ENCODE measurements around the gene TMEM54.

Gene TMEM54

GRCh38 chr1:32896451-32896850, 4.7 kb downstream of the TMEM54 start:
- TF ChIP-seq POLR2A (IDR thresholded peaks at IDR 0.05; ENCODE audit: extremely low read depth, insufficient read length), result no peak
- TF ChIP-seq, protein P1, sequence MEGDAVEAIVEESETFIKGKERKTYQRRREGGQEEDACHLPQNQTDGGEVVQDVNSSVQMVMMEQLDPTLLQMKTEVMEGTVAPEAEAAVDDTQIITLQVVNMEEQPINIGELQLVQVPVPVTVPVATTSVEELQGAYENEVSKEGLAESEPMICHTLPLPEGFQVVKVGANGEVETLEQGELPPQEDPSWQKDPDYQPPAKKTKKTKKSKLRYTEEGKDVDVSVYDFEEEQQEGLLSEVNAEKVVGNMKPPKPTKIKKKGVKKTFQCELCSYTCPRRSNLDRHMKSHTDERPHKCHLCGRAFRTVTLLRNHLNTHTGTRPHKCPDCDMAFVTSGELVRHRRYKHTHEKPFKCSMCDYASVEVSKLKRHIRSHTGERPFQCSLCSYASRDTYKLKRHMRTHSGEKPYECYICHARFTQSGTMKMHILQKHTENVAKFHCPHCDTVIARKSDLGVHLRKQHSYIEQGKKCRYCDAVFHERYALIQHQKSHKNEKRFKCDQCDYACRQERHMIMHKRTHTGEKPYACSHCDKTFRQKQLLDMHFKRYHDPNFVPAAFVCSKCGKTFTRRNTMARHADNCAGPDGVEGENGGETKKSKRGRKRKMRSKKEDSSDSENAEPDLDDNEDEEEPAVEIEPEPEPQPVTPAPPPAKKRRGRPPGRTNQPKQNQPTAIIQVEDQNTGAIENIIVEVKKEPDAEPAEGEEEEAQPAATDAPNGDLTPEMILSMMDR (IDR thresholded peaks at IDR 0.05; ENCODE audit: low read depth, low read length), result no peak
- no peak for TF ChIP-seq MAX (IDR thresholded peaks at IDR 0.05; ENCODE audit: low read depth, low read length)
- TF ChIP-seq MYC (IDR thresholded peaks at IDR 0.05; ENCODE audit: low read depth, low read length), result no peak
- no peak for DNase-seq (ENCODE audit: low read depth)
- no peak overlapping the region for H3K4me3 ChIP-seq (ENCODE audit: low read depth, low read length)

- no peak overlapping the region for H3K4me3 ChIP-seq (ENCODE audit: low read depth, low read length)
- TF ChIP-seq MYC (IDR thresholded peaks at IDR 0.05; ENCODE audit: low read depth, low read length) (no peak), POLR2A (IDR thresholded peaks at IDR 0.05; ENCODE audit: extremely low read depth, insufficient read length) (no peak), MAX (IDR thresholded peaks at IDR 0.05; ENCODE audit: low read depth, low read length) (no peak)
- TF ChIP-seq, protein P1 (IDR thresholded peaks at IDR 0.05; ENCODE audit: low read depth, low read length), result no peak
- DNase-seq (ENCODE audit: low read depth), result no peak
Observed at GRCh38 chr1:32895325-32896215, 5.6 kb downstream of the TMEM54 start.

DNA sequence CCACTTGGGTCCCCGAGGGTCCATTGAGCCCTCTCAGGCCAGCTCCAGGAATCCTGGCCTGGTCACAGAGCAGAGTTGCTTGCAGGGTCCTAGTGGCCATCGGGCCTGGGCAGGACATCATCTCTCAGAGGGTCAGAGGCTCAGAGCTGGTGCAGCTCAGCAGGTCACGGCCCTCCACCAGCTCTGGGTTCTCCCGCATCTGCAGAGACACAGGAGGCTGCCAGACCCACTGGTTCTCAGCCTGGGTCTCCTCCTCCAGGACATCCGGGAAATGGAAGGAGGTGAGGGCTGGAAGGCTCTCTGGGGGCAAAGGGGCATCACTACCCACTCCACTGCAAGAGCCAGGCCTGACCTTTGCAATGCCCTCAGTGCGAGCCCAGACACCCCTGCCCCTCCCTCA, 6.5 kb downstream of the TMEM54 start:
- H3K4me3 ChIP-seq (ENCODE audit: low read depth, low read length), result no peak overlapping the region
- TF ChIP-seq, protein P1 (IDR thresholded peaks at IDR 0.05; ENCODE audit: low read depth, low read length), result no peak
- TF ChIP-seq POLR2A (IDR thresholded peaks at IDR 0.05; ENCODE audit: extremely low read depth, insufficient read length) (no peak), MYC (IDR thresholded peaks at IDR 0.05; ENCODE audit: low read depth, low read length) (no peak), MAX (IDR thresholded peaks at IDR 0.05; ENCODE audit: low read depth, low read length) (no peak)
- DNase-seq (ENCODE audit: low read depth), result no peak

DNA sequence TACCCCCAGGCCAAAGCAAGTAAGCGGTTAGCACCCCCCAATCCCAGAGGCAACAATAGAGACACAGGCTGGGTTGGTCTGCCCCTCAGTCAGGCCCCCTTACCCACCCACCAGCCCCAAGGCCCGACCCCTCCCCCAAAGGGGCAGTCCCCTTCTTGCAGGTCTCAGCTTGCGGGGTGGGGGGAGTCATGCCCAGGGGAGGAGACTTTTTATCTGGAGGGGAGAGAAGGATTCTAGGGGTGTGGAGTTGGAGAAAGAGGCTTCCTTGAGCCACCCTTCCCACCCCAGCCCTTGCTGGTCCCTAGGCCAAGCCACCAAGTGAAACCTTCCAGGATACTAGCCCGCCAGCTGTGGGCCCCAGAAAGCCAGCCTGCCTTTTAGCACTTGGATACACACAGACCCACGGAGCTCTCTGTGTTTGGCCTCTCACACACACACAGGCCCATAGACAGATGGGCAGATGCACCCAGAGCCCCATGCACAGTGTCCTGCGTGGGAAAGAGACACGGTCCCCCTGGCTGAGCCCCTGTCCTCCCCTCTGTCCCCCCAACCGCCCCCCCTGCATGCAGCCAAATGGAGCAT, 7.1 kb downstream of the TMEM54 start:
- TF ChIP-seq MYC (IDR thresholded peaks at IDR 0.05; ENCODE audit: low read depth, low read length) (no peak), MAX (IDR thresholded peaks at IDR 0.05; ENCODE audit: low read depth, low read length) (no peak), POLR2A (IDR thresholded peaks at IDR 0.05; ENCODE audit: extremely low read depth, insufficient read length) (no peak)
- TF ChIP-seq, protein P1 (IDR thresholded peaks at IDR 0.05; ENCODE audit: low read depth, low read length), result no peak
- DNase-seq (ENCODE audit: low read depth), result no peak
- H3K4me3 ChIP-seq (ENCODE audit: low read depth, low read length), result no peak overlapping the region

GRCh38 chr1:32893198-32894018, 7.8 kb downstream of the TMEM54 start:
- TF ChIP-seq MYC (IDR thresholded peaks at IDR 0.05; ENCODE audit: low read depth, low read length) (no peak), POLR2A (IDR thresholded peaks at IDR 0.05; ENCODE audit: extremely low read depth, insufficient read length) (no peak), MAX (IDR thresholded peaks at IDR 0.05; ENCODE audit: low read depth, low read length) (no peak)
- TF ChIP-seq, protein P1 (IDR thresholded peaks at IDR 0.05; ENCODE audit: low read depth, low read length), result no peak
- no peak for DNase-seq (ENCODE audit: low read depth)
- H3K4me3 ChIP-seq (ENCODE audit: low read depth, low read length), result no peak overlapping the region

All from NB4 (cell line).